NCI-H2196 (cell line): ENCODE data around the gene SENP5.

Experiments used
- DNase-seq: peaks from one replicate; lab custom pipeline; 2025; ENCODE audit not compliant: unreplicated experiment; lab: John Stamatoyannopoulos, UW

SENP5 gene

DNA sequence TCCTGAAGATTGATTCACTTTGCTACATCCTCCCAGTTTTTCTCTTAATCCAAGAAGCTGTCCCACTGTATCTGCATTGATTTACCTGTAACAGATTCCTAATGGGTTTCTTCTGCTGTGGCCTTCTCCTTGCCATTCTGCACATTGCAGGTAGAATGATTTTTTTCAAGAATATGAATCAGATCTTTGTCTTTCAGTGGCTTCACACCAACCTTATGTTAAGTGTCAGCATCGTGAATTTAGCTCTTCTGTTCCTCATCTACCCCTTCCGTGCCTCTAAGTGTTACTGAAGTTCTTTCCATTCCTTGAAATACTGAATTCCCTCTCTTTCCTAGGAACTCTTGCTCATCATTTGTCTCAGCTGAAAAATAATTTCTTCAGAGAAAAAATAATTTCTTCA, 7.5 kb downstream of the SENP5 start:
- DNase-seq: no peak

DNA sequence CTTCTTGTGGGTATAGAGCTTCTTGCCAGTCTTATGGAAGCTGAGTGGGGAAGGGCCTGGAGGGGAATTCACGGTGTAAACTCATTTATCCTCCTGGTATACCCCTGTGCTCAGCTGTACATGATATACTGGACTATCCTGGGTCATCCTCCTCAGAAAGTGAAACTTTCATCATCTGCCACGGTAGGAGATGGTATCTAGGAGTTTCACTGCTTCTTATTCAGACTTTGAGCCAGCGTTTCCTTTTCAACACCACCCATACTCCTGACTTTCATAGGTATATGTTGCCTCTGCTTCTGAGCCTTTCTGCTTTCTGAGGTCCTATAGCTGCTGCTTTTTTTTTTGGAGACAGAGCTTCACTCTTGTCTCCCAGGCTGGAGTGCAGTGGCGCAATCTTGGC, 15.6 kb downstream of the SENP5 start:
- no peak for DNase-seq

DNA sequence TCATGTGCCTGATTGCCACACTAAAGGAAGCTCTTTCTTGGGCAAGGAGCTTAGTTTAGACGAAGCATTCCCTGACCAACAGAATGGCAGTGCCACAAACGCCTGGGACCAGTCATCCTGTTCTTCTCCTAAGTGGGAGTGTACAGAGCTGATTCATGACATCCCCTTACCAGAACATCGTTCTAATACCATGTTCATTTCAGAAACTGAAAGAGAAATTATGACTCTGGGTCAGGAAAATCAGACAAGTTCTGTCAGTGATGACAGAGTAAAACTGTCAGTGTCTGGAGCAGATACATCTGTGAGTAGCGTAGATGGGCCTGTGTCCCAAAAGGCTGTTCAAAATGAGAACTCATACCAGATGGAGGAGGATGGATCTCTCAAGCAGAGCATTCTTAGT, 18.4 kb downstream of the SENP5 start:
- DNase-seq: no peak

DNA sequence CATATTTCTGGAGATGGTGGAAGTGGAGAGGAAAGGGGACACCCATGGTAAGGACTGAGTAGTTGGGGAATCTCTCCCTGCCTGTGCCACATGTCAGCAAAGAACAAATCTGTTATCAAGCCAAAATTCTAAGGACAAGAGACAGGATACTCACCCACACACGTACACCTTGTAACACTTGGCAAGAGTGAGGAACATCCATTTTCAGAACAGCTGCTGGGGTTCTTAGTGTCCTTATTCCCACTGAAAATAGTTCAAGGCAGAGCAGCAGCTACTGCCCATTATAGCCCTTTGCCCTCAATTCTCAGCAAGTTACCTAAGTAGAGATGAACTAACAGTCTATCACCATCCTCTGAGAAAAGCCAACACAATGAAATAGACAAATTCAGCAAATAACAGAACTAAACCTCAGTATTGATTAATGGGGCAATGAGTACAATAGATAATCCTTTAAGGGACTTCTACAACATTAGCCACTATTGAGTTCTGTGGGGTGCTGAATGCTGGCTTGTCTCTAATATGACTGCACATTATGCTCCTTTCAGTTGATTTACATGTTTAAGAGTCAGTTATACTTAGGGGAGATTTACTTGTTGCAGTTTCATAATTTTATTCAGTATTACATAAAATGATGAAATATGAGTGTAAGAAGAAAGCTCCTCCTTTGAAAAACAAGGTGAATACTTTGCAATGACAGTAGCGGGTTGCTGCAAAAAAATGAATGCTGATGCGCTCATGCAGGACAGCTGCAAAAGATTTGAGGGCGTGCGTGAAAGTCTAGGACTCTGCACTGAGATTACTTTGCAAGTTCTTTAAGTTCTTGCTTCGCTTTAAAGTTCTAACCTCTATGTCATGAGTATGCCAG, 22.4 kb downstream of the SENP5 start:
- no peak for DNase-seq

DNA sequence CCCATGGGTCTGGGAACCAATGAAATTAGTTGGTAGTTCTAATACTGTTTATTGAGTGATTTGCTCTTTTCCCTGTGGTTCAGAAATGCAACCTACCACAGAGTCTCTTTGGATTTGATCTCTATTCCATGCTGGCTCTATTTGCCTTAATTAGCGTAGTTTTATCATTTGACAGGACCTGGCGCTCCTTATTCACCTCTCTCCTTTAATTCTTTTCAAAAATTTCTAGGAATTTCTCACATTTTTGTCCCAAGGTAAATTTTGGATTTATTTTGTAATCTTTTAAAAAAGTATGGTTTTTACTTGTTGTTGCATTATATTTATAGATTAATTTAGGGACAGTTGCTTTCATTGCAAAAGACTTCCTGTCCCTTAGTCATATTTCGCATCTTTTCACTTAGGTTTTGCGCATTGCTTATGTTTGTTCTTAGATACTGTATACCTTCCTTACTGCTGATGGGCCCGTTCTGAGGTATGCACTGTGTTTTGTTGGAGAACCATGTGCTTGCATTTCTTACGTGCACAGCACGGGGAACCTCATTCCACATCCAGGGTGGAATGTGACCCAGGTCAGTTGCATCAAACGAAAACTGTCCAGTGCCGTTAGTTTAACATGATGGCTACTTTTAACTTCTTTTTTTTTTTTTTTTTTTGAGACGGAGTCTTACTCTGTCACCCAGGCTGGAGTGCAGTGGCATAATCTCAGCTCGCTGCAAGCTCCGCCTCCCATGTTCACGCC, 27.0 kb downstream of the SENP5 start:
- DNase-seq: no peak

DNA sequence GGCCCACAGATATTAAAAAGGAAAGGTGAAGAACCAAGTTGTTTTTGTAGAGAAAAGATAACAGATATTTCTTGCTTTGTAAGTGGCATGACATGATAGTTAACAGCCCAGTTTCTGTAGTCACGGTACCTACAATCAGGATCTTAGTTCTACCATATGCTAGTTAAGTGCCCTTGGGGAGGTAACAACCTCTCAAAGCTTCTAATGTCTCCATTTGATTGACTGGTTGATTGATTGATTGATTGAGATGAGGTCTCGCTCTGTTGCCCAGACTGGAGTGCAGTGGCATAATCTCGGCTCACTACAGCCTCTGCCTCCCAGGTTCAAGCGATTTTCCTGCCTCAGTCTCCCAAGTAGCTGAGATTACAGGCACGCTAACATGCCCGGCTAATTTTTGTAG, 28.5 kb downstream of the SENP5 start:
- DNase-seq: no peak

DNA sequence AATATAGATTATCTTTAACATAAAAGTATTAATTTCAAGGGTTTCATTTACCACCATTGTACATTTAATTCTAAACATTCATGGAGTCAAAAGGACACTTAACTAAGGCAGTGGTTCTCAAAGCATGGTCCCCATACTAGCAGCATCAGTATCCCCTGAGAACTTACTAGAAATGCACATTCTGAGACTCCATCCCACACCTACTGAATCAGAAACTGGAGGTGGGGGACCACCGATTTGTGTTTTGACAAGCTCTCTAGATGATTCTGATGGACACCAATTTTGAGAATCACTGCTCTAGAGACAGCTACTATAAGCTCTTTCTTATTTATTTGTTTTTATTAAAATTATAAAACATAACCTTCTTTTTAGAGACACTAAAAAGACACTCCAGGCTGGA, 34.0 kb downstream of the SENP5 start:
- no peak for DNase-seq

DNA sequence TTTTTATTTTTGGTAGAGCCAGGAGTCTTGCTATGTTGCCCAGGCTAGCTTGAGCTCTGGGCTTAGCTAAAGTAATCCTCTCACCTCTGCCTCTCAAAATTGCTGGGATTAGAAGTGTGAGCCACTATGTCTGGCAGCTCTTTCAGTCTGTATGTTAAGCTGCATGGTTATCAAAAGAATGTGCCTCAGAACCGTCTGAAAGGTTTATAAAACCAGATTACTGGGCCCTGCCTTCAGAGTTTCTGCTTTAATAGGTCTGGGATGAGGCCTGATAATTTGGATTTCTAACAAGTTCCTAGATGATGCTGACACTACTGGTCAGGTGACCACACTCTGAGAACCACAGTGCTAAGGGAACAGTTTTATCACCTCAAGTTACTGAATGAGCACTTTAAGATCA, 34.6 kb downstream of the SENP5 start:
- no peak for DNase-seq

DNA sequence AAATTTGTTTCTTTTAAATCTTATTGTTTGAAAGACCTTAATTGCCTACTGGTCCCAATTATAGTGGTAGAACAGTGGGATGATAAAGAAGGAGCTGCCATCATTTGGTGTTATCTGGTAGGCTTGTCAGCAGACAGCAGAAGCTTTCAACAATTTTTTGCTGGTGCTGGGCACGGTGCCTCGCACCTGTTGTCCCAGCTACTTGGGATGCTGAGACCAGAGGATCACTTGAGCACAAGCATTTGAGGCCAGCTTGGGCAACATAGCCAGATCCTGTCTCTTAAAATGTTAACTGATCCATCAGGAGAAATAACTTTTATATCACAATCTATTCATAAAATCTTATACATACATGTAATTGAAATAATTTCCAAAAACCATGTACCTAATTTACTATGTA, 36.0 kb downstream of the SENP5 start:
- DNase-seq: no peak

DNA sequence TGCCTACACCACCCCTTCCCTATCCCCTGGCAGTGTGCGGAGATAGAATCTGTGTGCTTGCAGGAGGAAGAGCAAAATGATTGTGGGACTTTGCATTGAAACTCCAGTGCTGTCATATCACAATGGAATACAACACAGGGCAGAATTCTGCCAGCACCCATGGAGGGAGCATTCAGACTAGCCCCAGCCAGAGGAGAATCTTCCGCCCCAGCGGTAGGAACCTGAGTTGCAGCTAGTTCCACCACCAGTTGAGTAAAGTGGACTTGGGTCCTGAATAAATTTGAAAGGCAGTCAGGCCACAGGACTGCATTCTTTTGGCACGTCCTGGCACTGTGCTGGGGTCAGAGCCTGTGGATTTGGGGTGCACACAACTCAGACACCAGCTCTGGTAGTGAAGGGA, 47.1 kb downstream of the SENP5 start:
- no peak for DNase-seq

DNA sequence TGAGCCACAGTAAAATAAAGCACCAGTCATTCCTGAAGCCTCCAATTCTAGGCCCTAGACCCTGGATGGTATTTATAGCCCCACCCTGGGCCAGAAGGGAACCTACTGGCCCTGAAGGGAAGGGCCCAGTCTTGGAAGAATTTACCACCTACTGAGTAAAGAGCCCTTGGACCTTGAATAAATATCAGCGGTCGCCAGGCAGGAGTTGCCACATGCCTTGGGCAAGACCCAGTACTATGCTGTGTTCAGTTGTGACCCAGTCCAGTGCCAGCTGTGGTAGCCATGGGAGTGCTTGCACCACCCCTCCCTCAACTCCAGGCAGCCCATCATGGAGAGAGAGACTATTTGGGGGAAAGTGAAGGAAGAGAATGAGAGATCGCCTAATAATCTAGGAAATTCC, 47.7 kb downstream of the SENP5 start:
- DNase-seq: no peak

DNA sequence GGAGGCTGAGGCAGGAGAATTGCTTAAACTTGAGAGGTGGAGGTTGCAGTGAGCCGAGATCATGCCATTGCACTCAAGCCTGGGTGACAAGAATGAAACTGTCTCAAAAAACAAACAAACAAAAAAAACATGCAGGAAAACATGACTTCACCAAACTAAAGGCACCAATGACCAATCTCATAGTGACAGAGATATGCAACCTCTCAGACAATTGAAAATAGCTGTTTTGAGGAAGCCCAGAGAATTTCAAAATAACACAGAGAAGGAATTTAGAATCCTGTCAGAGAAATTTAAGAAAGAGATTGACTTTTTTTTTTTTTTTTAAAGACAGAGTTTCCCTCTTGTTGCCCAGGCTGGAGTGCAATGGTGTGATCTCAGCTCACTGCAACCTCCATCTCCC, 48.5 kb downstream of the SENP5 start:
- no peak for DNase-seq

DNA sequence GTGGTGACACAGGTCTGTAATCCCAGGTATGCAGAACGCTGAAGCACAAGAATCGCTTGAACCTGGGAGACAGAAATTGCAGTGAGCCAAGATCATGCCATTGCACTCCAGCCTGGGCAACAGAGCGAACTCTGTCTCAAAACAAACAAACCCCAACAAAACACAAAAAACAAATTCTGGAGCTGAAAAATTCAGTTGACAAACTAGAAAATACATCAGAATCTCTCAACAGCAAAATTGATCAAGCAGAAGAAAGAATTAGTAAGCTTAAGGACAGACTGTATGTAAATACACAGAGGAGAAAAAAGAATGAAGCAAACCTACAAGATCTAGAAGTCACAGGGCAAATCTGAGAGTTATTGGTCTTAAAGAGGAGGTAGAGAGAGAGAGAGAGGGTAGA, 49.3 kb downstream of the SENP5 start:
- no peak for DNase-seq

DNA sequence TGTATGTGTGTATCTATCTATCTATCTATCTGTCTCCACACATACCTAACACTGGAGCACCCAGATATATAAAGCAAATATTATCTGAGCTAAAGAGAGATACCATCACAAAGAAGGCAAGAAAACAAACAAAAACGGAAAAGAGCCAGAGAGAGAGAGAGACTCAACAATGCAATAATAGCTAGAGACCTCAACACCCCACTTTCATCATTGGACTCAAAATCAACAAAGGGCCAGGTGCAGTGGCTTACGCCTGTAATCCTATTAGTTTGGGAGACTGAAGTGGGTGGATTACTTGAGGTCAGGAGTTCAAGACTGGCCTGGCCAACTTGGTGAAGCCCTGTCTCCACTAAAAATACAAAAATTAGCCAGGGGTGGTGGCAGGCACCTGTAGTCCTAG, 51.2 kb downstream of the SENP5 start:
- DNase-seq: no peak

DNA sequence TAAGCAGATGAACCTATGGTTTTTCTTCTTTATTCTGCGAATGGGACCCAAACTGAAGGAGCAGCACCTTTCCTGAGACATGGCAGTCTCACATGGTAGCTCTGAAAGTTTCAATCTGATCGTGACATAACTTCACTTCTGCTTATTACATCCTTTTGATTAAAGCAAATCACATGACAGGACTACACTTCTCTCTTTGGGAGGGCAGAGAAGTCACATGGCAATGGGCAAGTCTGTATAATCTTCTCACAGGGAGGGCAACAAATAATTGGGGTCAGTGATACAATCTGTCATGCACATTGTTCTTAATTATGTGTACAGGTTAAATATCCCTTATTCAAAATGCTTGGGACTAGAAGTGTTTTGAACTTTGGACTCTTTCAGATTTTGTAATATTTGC, 53.0 kb downstream of the SENP5 start:
- no peak for DNase-seq

DNA sequence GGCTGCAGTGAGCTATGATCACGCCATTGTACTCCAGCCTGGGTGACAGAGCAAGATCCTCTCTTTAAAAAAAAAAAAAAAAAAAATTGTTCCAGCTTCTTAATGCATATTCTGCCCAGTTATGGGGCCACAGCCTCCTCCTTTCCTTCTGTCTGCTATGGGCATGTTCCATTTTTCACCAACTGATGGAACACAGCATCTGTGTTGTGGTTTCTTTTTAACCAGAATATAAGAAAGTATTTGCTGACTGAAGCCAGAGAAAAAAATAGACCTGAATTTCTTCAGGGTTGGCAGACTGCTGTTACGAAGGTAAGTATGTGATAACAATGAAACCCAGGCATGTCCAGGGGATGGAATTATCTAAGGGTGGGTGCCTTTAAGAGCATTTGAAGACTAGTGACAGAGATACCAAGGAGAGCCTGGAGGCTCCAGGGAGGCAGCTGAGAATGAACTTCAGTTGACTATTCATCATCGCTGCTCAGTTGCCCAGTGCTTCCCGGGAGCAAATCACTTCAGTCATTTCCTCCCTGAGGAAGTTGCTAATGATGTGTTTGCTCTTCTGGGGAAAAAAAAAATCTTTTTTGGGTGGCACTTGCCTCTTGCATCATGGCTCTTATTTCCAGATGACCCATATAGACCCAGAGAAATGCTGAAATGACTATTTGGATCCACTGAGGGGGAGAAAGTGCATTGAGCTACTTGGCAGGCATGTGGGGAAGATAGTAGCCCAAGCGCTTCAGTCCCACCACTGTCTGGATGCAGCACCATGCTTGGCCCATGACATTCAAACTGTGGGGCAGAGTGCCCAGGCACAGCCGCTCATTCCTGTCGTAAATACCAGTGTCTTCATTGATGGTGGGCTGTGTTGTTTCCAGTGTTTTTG, 60.1 kb downstream of the SENP5 start:
- DNase-seq: no peak

DNA sequence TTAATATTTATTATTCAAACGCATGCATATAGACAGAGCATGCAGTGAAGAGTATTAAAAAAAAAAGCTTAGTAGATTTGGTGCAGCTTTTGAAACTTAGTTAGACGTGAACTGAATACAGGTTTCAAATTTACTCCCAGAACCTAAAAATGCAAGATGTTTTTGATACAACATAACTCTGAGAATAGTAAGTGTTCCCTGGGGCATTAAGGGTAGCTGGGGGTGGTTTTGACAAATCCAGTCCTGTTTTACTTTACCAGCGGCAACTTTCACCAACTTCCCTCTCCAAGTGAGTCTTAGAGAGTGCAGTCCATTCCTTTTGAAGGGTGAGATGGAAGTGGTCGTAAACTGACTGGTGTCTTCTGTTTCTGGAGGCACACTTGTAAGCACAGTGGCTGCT, 63.4 kb downstream of the SENP5 start:
- DNase-seq: no peak

DNA sequence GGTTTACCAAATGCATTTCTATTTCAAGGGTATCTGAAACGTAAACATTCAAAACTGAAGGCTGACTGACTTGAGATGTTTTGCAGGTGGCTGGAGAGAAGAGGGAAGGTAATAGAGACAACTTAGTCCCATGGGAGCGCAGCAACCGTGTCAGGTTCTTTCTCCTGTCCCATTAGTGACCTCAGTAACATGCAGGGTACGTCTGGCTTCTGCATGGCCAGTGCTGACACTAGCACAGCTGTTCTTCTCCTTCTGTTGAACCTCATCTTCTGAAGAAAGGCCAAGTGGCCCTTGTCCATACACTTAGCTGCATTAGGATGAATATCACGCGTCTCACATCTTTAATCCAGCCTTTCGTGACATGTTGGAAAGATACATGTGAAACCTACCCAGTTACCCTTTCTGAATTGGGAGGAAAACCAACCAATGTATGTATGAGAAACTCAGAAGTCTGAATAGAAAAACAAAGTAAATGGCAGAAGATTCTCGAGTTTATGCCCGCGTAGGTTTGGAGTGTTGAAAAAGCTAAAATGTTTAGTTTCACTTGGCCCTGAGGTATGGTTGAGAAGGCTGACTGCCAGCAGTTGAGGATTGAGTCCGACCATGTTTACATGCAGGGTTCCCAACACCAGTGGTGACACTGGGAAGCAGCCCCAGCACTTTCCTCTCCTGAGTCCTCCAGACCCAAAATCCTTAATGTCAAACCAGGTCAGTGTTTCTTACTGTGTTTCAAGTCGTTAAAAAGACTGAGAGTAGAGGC, 64.3 kb downstream of the SENP5 start:
- no peak for DNase-seq

DNA sequence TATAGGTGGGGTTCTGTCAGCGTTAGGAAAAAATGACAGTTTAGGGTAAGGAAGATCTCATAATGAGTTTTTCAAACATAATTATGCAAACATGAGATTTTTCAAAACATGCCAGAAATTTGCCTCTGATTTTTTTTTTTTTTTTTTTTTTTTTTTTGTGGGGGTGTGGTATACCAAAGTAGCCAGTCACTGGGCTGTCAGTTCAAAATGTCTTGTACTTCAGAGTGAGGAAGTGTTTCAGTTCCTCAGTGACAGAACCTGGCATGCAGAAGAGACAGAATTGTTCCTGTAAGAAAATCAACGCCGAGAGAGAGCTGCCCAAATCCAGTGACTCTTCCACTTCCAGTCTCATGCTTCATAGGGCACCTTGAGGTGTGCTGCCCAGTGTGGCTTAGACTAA, 64.9 kb downstream of the SENP5 start:
- DNase-seq: no peak

DNA sequence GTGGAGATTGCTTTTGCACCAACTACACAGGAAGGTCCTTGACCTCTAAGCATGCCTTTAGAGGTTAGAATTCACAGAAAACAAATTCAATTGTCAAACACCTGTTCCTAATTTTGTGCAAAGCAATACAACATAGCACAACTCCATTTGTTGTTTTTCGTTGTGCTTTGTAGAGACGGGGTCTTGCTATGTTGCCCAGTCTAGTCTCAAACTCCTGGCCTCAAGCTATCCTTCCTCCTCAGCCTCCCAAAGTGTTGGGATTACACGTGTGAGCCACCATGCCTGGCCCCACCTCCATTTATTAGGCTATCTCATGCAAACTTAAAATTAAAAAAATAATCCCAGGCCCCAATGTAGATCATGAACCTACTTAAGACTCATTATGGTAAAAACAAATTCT, 68.6 kb downstream of the SENP5 start:
- DNase-seq: no peak

DNA sequence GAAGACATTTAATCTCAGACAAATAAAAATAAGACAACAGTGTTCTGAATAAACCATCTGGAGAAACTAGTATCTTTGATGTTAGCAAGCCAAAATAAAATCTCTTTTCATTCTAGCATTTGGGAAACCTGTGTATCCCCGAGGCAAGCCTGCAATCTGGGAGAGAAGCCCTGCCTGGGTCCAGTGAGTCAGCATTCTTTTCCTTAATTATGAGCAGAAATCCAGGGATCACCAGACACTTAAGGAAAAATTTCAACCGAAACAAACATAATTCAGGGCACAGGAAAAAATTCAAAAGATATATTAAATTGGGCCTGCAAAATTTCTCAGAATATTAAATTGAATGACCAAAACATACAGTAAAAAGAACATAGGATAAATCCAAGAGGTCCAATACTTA, 70.4 kb downstream of the SENP5 start:
- no peak for DNase-seq
